ENCODE data around the gene DEFB110.
A peak's percentile ranks its signal among the peaks of the same experiment; 100 is the strongest.

The DEFB110 gene

GRCh38 chr6:50021894-50022293 lies at the start of gene DEFB110:
DEFB110 (minus strand) TSS chr6:50021994; CDS start chr6:50021935, 59 bp downstream.
- DNase-seq: no peak

DNA sequence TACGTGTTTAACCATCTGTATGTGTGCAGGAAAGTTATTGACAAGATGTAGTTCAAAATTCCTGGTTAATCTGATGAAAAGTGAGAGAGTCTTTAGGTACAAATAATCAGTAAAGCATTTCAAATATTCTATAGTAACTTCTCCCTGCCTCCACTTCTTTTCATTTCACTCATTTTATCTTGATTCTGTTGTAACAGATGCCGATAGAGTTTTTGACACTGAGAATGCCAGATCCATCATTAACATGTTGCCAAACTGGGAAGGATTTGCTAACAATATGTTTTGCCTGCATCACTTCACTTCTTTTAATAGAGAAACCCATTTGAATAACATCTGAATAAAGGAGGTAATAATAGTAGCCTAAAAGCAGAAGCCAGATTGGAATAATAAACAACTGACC lies 48.3 kb upstream of the DEFB110 start:
- DNase-seq: no peak

- no peak for DNase-seq
These were observed 40.3 kb upstream of the DEFB110 start for GRCh38 chr6:50062051-50062450.

- no peak for DNase-seq
These were observed 34.4 kb upstream of the DEFB110 start for GRCh38 chr6:50056242-50056641.

- no peak for DNase-seq
These were observed 28.0 kb upstream of the DEFB110 start, which contains the start of gene DEFB112 for GRCh38 chr6:50049829-50050228. DEFB112 (minus strand) TSS chr6:50049929; CDS start chr6:50049869, 60 bp downstream.

GRCh38 chr6:50047026-50047425 lies 25.2 kb upstream of the DEFB110 start:
- no peak for DNase-seq

- DNase-seq: peak; percentile 64
These were observed 9.2 kb upstream of the DEFB110 start for GRCh38 chr6:50030777-50031562.

GRCh38 chr6:50030350-50030749 lies 8.6 kb upstream of the DEFB110 start:
- DNase-seq: no peak

DNA sequence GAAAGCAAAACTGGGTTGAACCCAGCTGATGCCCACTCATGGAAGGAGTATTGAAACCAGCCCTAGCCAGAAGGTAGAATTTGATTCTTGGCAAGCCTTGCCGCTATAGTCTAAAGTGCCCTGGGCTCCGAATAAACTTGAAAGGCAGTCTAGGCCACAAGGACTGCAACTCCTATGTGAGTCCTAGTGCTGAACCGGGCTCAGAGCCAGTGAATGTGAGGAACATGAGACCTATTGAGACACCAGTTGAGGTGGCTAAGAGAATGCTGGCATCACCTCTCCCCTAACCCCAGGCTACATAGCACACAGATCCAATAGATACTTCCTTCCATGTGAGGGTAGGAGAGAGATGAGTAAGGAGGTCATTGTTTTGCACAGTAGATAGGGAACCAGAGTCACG lies 3.5 kb upstream of the DEFB110 start:
- DNase-seq: no peak

DNA sequence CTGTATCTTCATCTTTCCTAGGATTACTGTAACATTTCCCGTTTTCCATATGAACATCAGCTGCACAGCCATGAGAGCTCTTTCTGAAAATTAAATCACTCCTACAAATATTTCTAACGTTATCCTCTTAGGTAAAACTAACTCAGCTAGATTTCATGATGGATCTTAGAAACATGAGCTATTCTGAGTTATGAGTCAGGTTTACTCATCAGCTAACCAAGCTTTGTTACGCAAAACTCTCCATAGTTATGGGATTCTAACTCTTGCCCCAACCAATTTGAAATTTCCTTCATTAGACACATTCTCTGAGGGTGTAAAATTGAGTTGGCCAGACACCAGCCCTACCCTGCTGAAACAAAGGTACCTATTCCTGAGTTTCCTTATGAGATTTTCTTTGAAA lies 14.0 kb downstream of the DEFB110 start:
- no peak for DNase-seq

GRCh38 chr6:50003139-50003538 lies 18.7 kb downstream of the DEFB110 start:
- no peak for DNase-seq

- no peak for DNase-seq
These were observed 26.5 kb downstream of the DEFB110 start for GRCh38 chr6:49995278-49995677.

DNA sequence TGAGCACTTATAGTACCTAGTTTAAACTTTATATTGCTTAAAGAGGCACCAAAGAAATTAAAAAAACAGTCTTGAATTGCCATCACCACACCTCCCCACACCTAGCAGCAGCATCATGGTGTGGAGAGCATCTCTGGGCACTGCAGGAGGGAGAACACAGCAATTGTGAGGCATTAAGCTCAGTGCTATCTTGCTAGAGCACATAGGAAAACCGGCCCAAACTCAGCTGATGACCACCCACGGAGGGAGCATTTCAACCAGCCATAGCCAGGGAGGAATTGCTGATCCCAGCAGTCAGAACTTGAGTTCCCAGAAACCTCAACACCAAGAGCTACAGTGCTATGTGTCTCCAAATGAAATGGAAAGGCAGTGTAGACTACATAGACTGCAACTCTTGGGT lies 32.9 kb downstream of the DEFB110 start:
- DNase-seq: no peak

- no peak for DNase-seq
These were observed 34.0 kb downstream of the DEFB110 start for GRCh38 chr6:49987749-49988148.

- DNase-seq: no peak
These were observed 35.2 kb downstream of the DEFB110 start for GRCh38 chr6:49986551-49986950.

- DNase-seq: no peak
These were observed 39.7 kb downstream of the DEFB110 start for GRCh38 chr6:49982046-49982445.

- DNase-seq: no peak
These were observed 40.9 kb downstream of the DEFB110 start for GRCh38 chr6:49980898-49981297.

DNA sequence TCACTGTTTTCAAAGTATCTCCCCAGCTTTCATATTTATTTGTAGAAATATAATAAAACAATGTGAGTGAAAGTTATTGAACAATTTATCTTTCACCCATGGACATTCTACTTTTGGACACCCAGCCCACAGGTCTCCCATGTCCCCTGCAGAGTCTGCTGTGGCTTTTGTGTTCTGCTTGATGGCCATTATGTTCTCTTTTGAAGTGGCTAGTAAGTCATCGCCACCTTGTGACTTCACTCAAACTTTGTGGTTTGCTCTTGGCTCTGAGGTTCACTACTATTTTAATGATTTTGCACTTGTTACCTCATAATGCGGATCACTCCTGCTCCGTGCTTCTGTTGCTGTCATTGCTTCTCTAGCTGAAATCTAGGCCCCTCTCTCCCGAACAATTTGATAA lies 42.2 kb downstream of the DEFB110 start:
- DNase-seq: no peak

GRCh38 chr6:49978332-49979226 lies 43.2 kb downstream of the DEFB110 start:
- DNase-seq: no peak

DNA sequence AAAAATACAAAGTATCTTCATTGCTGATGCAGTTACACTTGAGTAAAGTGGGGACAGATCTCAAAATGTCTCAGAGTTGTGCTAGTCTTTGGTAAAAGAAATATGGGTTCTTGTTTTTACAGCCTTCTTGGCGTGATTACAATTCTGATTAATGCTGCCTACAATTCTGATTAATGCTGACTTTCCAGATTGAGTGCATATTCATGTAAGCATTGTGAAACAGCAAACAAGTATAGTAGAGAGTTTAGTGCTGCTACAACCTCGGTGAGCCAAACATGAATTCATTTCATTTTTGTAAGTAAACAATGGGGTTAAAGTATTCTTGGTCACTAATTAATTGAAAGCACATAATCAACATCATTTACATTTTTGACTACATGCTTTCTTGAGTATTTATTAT lies 52.2 kb downstream of the DEFB110 start, which contains the start of gene DEFB113:
Gene DEFB113 (minus strand): TSS at position 21 of the 400 bp plus-strand sequence. CDS start 0 bp downstream, at position 21.
- no peak for DNase-seq
